Neuronal stem cell (in vitro differentiated cells): ENCODE results near the gene TNN.
A peak's percentile ranks its signal among the peaks of the same experiment; 100 is the strongest.

ENCODE experiments used
- DNase-seq: peaks from one replicate; pipeline ENCODE4 v3.0.0-alpha.2; 2013; ENCODE audit warnings: low spot score
- H2AFZ ChIP-seq: one replicate; pipeline ENCODE4 v1.6.1; 2013; ENCODE audit warnings: mild to moderate bottlenecking, low read length, inconsistent platforms
- H2AK5ac ChIP-seq: 2 replicates; pipeline ENCODE4 v1.6.1; 2013; ENCODE audit warnings: low read depth, mild to moderate bottlenecking, inconsistent platforms, low read length, moderate library complexity, mixed read lengths
- H2BK120ac ChIP-seq: 2 replicates; pipeline ENCODE4 v1.6.1; 2013; ENCODE audit warnings: low read depth, mild to moderate bottlenecking, inconsistent platforms, low read length, moderate library complexity, mixed read lengths
- H2BK12ac ChIP-seq: one replicate; pipeline ENCODE4 v1.6.1; 2013; ENCODE audit warnings: low read length, inconsistent platforms
- H2BK15ac ChIP-seq: 2 replicates; pipeline ENCODE4 v1.6.1; 2013; ENCODE audit warnings: mild to moderate bottlenecking, low read length, inconsistent platforms, mixed read lengths
- H2BK5ac ChIP-seq: one replicate; pipeline ENCODE4 v1.6.1; 2013; ENCODE audit warnings: inconsistent platforms, mild to moderate bottlenecking, low read length, moderate library complexity
- H3K14ac ChIP-seq: one replicate; pipeline ENCODE4 v1.6.1; 2013; ENCODE audit warnings: low read length, inconsistent platforms
- H3K18ac ChIP-seq: 2 replicates; pipeline ENCODE4 v1.6.1; 2013; ENCODE audit warnings: low read length, inconsistent platforms
- H3K23ac ChIP-seq: 2 replicates; pipeline ENCODE4 v1.6.1; 2013; ENCODE audit warnings: low read depth, mild to moderate bottlenecking, mixed read lengths, low read length, inconsistent platforms; ENCODE audit not compliant: poor library complexity
- H3K27ac ChIP-seq: replicated peaks from 3 replicates; pipeline ENCODE4 v1.5.1; 2013; ENCODE audit warnings: low read length, inconsistent platforms
- H3K27me3 ChIP-seq, 3 experiments: 2 replicates each; pipeline ENCODE4 v1.6.1; 2013; ENCODE audit warnings: low read length in 3 of 3, mild to moderate bottlenecking in 2 of 3, inconsistent platforms in 1 of 3, low read depth in 1 of 3, mixed read lengths in 1 of 3, moderate library complexity in 1 of 3; ENCODE audit not compliant: control insufficient read depth in 3 of 3, insufficient read depth in 3 of 3
- H3K36me3 ChIP-seq, 2 donors: replicated peaks in 1 of 2; 2 replicates each; pipeline ENCODE4 v1.6.1; 2013; ENCODE audit warnings: low read length in 2 of 2; ENCODE audit not compliant: control insufficient read depth in 2 of 2, insufficient read depth in 2 of 2
- H3K4ac ChIP-seq: 2 replicates; pipeline ENCODE4 v1.6.1; 2013; ENCODE audit warnings: inconsistent platforms, mild to moderate bottlenecking, low read length, moderate library complexity
- H3K4me1 ChIP-seq, 2 donors: 1 replicate in 1 of 2; 2 replicates in 1 of 2; pipeline ENCODE4 v1.6.1; 2013; ENCODE audit warnings: low read length in 2 of 2, low read depth in 1 of 2; ENCODE audit not compliant: control insufficient read depth in 2 of 2, insufficient read depth in 1 of 2
- H3K4me2 ChIP-seq: one replicate; pipeline ENCODE4 v1.6.1; 2013; ENCODE audit warnings: mild to moderate bottlenecking, low read length, inconsistent platforms; ENCODE audit not compliant: insufficient read depth, poor library complexity, severe bottlenecking
- H3K4me3 ChIP-seq, 2 donors: 2 replicates each; pipeline ENCODE4 v1.5.1; 2013; ENCODE audit warnings: low read length in 2 of 2, mild to moderate bottlenecking in 2 of 2, inconsistent platforms in 1 of 2, moderate library complexity in 1 of 2
- H3K79me1 ChIP-seq: one replicate; pipeline ENCODE4 v1.6.1; 2013; ENCODE audit warnings: low read depth, mild to moderate bottlenecking, inconsistent platforms, low read length, moderate library complexity
- H3K9ac ChIP-seq: one replicate; pipeline ENCODE4 v1.6.1; 2013; ENCODE audit warnings: mild to moderate bottlenecking, low read depth, low read length, inconsistent platforms; ENCODE audit not compliant: poor library complexity
- H3K9me3 ChIP-seq, 2 donors: replicated peaks in 1 of 2; 2 replicates each; pipeline versions ENCODE3 to v1.6.1; 2013; ENCODE audit warnings: low read length in 2 of 2, mild to moderate bottlenecking in 2 of 2, inconsistent platforms in 1 of 2, low read depth in 1 of 2, mixed read lengths in 1 of 2, moderate library complexity in 1 of 2; ENCODE audit not compliant: control insufficient read depth in 2 of 2, insufficient read depth in 1 of 2
- H4K8ac ChIP-seq: one replicate; pipeline ENCODE4 v1.6.1; 2013; ENCODE audit warnings: low read depth, mild to moderate bottlenecking, inconsistent platforms, low read length, moderate library complexity
- H4K91ac ChIP-seq: one replicate; pipeline ENCODE4 v1.6.1; 2013; ENCODE audit warnings: low read length, low read depth, mild to moderate bottlenecking, inconsistent platforms; ENCODE audit not compliant: poor library complexity
- WGBS, 2 donors: extraction: QIAGEN DNeasy Blood & Tissue Kit; methylation state at CpG; one replicate each; pipeline ENCODE4 v1.1.7; 2013; ENCODE audit warnings: missing lambda C conversion rate in 2 of 2, mixed read lengths in 1 of 2; ENCODE audit not compliant: insufficient read length in 2 of 2, insufficient replicate concordance in 1 of 2; ENCODE audit errors: extremely low coverage in 2 of 2; 5-methylcytosine and 5-hydroxymethylcytosine counted together

The TNN gene

GRCh38 chr1:175137369-175137768 is 69.7 kb downstream of the TNN start:
- Histone ChIP-seq H3K18ac (no peak overlapping the region), H3K4me1 (no peaks in the 10 kb centered on the region), H3K36me3 (no peaks in the 10 kb centered on the region), H3K4ac (no peak overlapping the region), H3K23ac (no peak overlapping the region), H2BK12ac (no peak overlapping the region), H2AFZ (no peak overlapping the region), H3K14ac (no peak overlapping the region), H3K27me3 (peaks cover 0 to 5% (median 0%) of the 10 kb centered on the region in 3 experiments), H3K4me3 (no peak overlapping the region), H3K9me3 (peaks cover 0 to 1% of the 10 kb centered on the region in 2 donors), H3K27ac (no peak overlapping the region), H4K91ac (no peak overlapping the region), H2BK120ac (no peak overlapping the region), H2BK15ac (no peak overlapping the region), H3K79me1 (no peaks in the 10 kb centered on the region), H4K8ac (no peak overlapping the region), H2BK5ac (no peak overlapping the region), H2AK5ac (no peak overlapping the region), H3K9ac (no peak overlapping the region), H3K4me2 (no peak overlapping the region)
- no CpG with 5 or more reads among the region's 1 CpG for WGBS, 2 donors
- DNase-seq = no peak

DNA sequence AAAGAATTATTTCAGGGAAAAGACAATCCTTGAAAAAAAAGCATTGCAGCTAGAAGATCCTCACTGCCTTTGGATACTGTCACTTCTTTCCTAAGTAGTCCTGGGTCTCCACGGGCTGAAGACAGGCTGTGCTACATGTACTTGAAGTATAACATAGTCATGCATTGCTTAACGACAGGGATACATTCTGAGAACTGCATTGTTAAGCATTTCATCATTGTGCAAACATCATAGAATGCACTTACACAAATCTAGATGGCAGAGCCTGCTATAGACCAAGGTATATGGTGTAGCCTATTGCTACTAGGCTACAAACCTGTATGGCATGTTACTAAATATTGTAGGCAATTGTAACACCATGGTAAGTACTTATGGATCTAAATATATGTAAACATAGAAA is 70.9 kb downstream of the TNN start:
- H3K9ac ChIP-seq = no peak overlapping the region
- no peak overlapping the region for H2AFZ ChIP-seq
- H3K27me3 ChIP-seq = peaks cover 0 to 1% (median 0%) of the 10 kb centered on the region in 3 experiments
- no peaks in the 10 kb centered on the region for H3K79me1 ChIP-seq
- H3K23ac ChIP-seq = no peak overlapping the region
- H3K4ac ChIP-seq = no peak overlapping the region
- H3K36me3 ChIP-seq = no peaks in the 10 kb centered on the region
- no peak overlapping the region for H3K27ac ChIP-seq
- H3K4me1 ChIP-seq = no peaks in the 10 kb centered on the region
- no peak for DNase-seq
- H2BK5ac ChIP-seq = no peak overlapping the region
- no peak overlapping the region for H3K14ac ChIP-seq
- H3K4me3 ChIP-seq = no peak overlapping the region
- H4K91ac ChIP-seq = no peak overlapping the region
- peaks cover 0 to 1% of the 10 kb centered on the region in 2 donors for H3K9me3 ChIP-seq
- no peak overlapping the region for H4K8ac ChIP-seq
- H3K18ac ChIP-seq = no peak overlapping the region
- H3K4me2 ChIP-seq = no peak overlapping the region
- no peak overlapping the region for H2AK5ac ChIP-seq
- no peak overlapping the region for H2BK120ac ChIP-seq
- H2BK15ac ChIP-seq = no peak overlapping the region
- no CpG with 5 or more reads among the region's 2 CpGs for WGBS, 2 donors
- H2BK12ac ChIP-seq = no peak overlapping the region

- Histone ChIP-seq H3K27ac (no peak overlapping the region), H3K23ac (no peak overlapping the region), H4K91ac (no peak overlapping the region), H4K8ac (no peak overlapping the region), H3K4me3 (no peak overlapping the region), H3K14ac (no peak overlapping the region), H3K18ac (no peak overlapping the region), H3K27me3 (peaks cover 0 to 8% (median 0%) of the 10 kb centered on the region in 3 experiments), H3K79me1 (no peaks in the 10 kb centered on the region), H2BK15ac (no peak overlapping the region), H3K4me2 (no peak overlapping the region), H2BK5ac (no peak overlapping the region), H2AFZ (no peak overlapping the region), H3K4ac (no peak overlapping the region), H3K36me3 (no peaks in the 10 kb centered on the region), H2AK5ac (no peak overlapping the region), H3K9me3 (no peaks in the 10 kb centered on the region), H3K4me1 (peaks cover 0 to 2% of the 10 kb centered on the region in 2 donors), H3K9ac (no peak overlapping the region), H2BK120ac (no peak overlapping the region), H2BK12ac (no peak overlapping the region)
- DNase-seq = no peak
- WGBS, 2 donors = no CpG with 5 or more reads among the region's 7 CpGs
Observed at GRCh38 chr1:175145899-175146528, 78.4 kb downstream of the TNN start.

- no peak overlapping the region for H4K91ac ChIP-seq
- H3K18ac ChIP-seq = peak overlapping the region; percentile 64
- no peaks in the 10 kb centered on the region for H3K9me3 ChIP-seq
- no peak overlapping the region for H2AFZ ChIP-seq
- no peak overlapping the region for H2AK5ac ChIP-seq
- H2BK5ac ChIP-seq = no peak overlapping the region
- H3K23ac ChIP-seq = no peak overlapping the region
- no peak overlapping the region for H2BK120ac ChIP-seq
- H4K8ac ChIP-seq = peak overlapping the region; percentile 68
- no peaks in the 10 kb centered on the region for H3K79me1 ChIP-seq
- no peak overlapping the region for H3K4me3 ChIP-seq
- DNase-seq = peak; percentile 65
- no peak overlapping the region for H3K9ac ChIP-seq
- H3K4me2 ChIP-seq = no peak overlapping the region
- WGBS, 2 donors = no CpG with 5 or more reads among the region's 21 CpGs
- no peak overlapping the region for H2BK15ac ChIP-seq
- peaks cover 0 to 2% of the 10 kb centered on the region in 2 donors for H3K4me1 ChIP-seq
- H2BK12ac ChIP-seq = no peak overlapping the region
- H3K27me3 ChIP-seq = peaks cover 0 to 14% (median 0%) of the 10 kb centered on the region in 3 experiments
- H3K36me3 ChIP-seq = no peaks in the 10 kb centered on the region
- H3K4ac ChIP-seq = no peak overlapping the region
- H3K27ac ChIP-seq = no peak overlapping the region
- H3K14ac ChIP-seq = peak overlapping the region; percentile 74
Observed at GRCh38 chr1:175146529-175147213, 79.0 kb downstream of the TNN start.
